Small intestine (tissue), 16 donors: ENCODE data around the gene BRS3. TPM values are rescaled to one million over a fixed set of nuclear protein-coding genes. Genes with fewer than 3 reads are reported as not detected.
A peak's percentile ranks its signal among the peaks of the same experiment; 100 is the strongest.
"Not testable (repeated sequence)": the region's sequence is repeated elsewhere in the genome, so short reads cannot be mapped to it uniquely, and the experiment has no call there.

ENCODE experiments used
- DNase-seq, 2 donors: peaks; one replicate each; pipeline versions ENCODE4 v3.0.0 to v3.0.0-alpha.2; 2013
- FAIRE-seq: peaks from 2 replicates; lab custom pipeline; 2012; peaks lifted over from hg19 to GRCh38; lab: Jason Lieb, UNC
- H3K27ac ChIP-seq, 3 donors: one replicate each; pipeline ENCODE4 v1.5.1; 2013; ENCODE audit warnings: low read length in 2 of 3, mild to moderate bottlenecking in 2 of 3, control low read depth in 1 of 3, inconsistent platforms in 1 of 3, low read depth in 1 of 3, moderate library complexity in 1 of 3
- H3K27me3 ChIP-seq, 3 donors: one replicate each; pipeline ENCODE4 v1.6.1; 2013; ENCODE audit warnings: low read length in 3 of 3, inconsistent platforms in 1 of 3; ENCODE audit not compliant: control insufficient read depth in 3 of 3, insufficient read depth in 3 of 3
- H3K36me3 ChIP-seq, 3 donors: one replicate each; pipeline ENCODE4 v1.6.1; 2013; ENCODE audit warnings: low read length in 3 of 3, inconsistent platforms in 1 of 3, low read depth in 1 of 3, mild to moderate bottlenecking in 1 of 3, moderate library complexity in 1 of 3; ENCODE audit not compliant: control insufficient read depth in 3 of 3, insufficient read depth in 2 of 3
- H3K4me1 ChIP-seq, 3 donors: one replicate each; pipeline ENCODE4 v1.6.1; 2013; ENCODE audit warnings: low read length in 2 of 3, inconsistent platforms in 1 of 3, low read depth in 1 of 3, mild to moderate bottlenecking in 1 of 3, moderate library complexity in 1 of 3; ENCODE audit not compliant: control insufficient read depth in 3 of 3, insufficient read depth in 2 of 3
- H3K4me3 ChIP-seq, 3 donors: one replicate each; pipeline ENCODE4 v1.5.1; 2013; ENCODE audit warnings: low read length in 3 of 3, control low read depth in 1 of 3, inconsistent platforms in 1 of 3, low read depth in 1 of 3, mild to moderate bottlenecking in 1 of 3, moderate library complexity in 1 of 3
- H3K9me3 ChIP-seq, 2 donors: one replicate each; pipeline ENCODE4 v1.6.1; 2013; ENCODE audit warnings: low read depth in 1 of 2, low read length in 1 of 2; ENCODE audit not compliant: control insufficient read depth in 2 of 2, insufficient read depth in 1 of 2
- WGBS, 3 donors: extraction: QIAGEN DNeasy Blood & Tissue Kit; methylation state at CpG; one replicate each; pipeline ENCODE4 v1.1.7; 2013; 5-methylcytosine and 5-hydroxymethylcytosine counted together
- long read RNA-seq, 10 donors: transcript quantifications; one replicate each; lab custom pipeline, GENCODE V29; 2026
- polyA plus RNA-seq, 4 donors: library from polyadenylated mRNA; stranded (reverse) in 3 of 4; unstranded in 1 of 4; fragments of 200-250 nt in 3 of 4; fragments of 120-200 nt in 1 of 4; gene quantifications; one replicate each; pipeline versions ENCODE4 v1.2.1 to v1.2.3, GENCODE V29; 2013
- donor health status: healthy with polysubstance abuse.
- donor health status: control.
- donor health status: control.
- donor health status: Bipolar disorder and iron deficiency.
- donor health status: healthy.

The BRS3 gene
- not detected for polyA plus RNA-seq
- long read RNA-seq, donor 1: 0 reads
- long read RNA-seq, donor 2: 0 reads
- long read RNA-seq, donor 3: 0 reads
- long read RNA-seq, donor 4: 0 reads
- long read RNA-seq, donor 5: 0 reads
- long read RNA-seq, donor 6: 0 reads
- long read RNA-seq, donor 7: 0 reads
- long read RNA-seq, donor 8: 0 reads
- long read RNA-seq, donor 9: 0 reads
- long read RNA-seq, donor 10: 0 reads

GRCh38 chrX:136487647-136488046 lies at the start of gene BRS3:
Gene BRS3 (plus strand): TSS chrX:136487947. CDS start chrX:136488115, 168 bp downstream.
- H3K36me3 ChIP-seq: no peaks in the 10 kb centered on the region
- H3K27ac ChIP-seq: no peak within 1 kb of the TSS
- DNase-seq: no peak
- no peak within 1 kb of the TSS for H3K4me3 ChIP-seq
- FAIRE-seq: no peak
- H3K27me3 ChIP-seq: peaks cover 0 to 1% (median 0%) of the 10 kb centered on the region in 3 donors
- H3K9me3 ChIP-seq: no peaks in the 10 kb centered on the region
- H3K4me1 ChIP-seq: no peaks in the 10 kb centered on the region
- 44 to 77% (median 54%) methylated on average over 4 of the region's 4 CpGs for WGBS, 3 donors

- DNase-seq (no peak), FAIRE-seq (no peak)
- H3K9me3 ChIP-seq: no peaks in the 10 kb centered on the region
- H3K36me3 ChIP-seq: no peaks in the 10 kb centered on the region
- H3K27me3 ChIP-seq: no peaks in the 10 kb centered on the region
- no peak overlapping the region for H3K4me3 ChIP-seq
- no peak overlapping the region for H3K27ac ChIP-seq
- 10 to 61% (median 58%) methylated on average over 3 of the region's 3 CpGs for WGBS, 3 donors
- H3K4me1 ChIP-seq: no peaks in the 10 kb centered on the region
Observed at GRCh38 chrX:136438192-136438591, 49.6 kb upstream of the BRS3 start.

DNA sequence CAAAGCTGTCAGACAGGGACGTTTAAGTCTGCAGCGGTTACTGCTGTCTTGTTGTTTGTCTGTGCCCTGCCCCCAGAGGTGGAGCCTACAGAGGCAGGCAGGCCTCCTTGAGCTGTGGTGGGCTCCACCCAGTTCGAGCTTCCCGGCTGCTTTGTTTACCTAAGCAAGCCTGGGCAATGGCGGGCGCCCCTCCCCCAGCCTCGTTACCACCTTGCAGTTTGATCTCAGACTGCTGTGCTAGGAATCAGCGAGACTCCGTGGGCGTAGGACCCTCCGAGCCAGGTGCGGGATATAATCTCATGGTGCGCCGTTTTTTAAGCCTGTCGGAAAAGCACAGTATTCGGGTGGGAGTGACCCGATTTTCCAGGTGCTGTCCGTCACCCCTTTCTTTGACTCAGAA lies 42.1 kb upstream of the BRS3 start:
- H3K4me1 ChIP-seq, H3K36me3 ChIP-seq, DNase-seq, H3K27ac ChIP-seq, H3K27me3 ChIP-seq, H3K9me3 ChIP-seq, H3K4me3 ChIP-seq, FAIRE-seq: not testable (repeated sequence)
- WGBS, 3 donors: 82 to 90% (median 85%) methylated on average over 7 to 16 of the region's 18 CpGs

DNA sequence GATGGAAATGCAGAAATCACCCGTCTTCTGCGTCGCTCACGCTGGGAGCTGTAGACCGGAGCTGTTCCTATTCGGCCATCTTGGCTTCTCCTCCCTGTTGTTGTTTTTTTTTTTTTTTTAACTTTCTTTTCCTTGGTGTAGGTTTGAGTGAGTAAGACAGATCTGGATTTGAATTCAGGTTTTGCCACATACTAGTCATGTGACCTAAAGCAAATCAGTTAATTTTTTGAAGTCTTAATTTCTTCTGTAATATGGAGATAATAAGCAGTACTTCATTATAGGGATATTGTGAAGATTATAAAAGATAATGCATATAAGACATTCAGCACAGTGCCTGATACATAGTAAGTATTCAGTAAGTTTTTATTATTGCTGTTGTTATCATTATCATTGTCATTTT lies 41.5 kb upstream of the BRS3 start:
- FAIRE-seq: no peak
- no peaks in the 10 kb centered on the region for H3K9me3 ChIP-seq

GRCh38 chrX:136447308-136447707 lies 40.4 kb upstream of the BRS3 start:
- no peak overlapping the region for H3K27ac ChIP-seq
- H3K4me1 ChIP-seq: no peaks in the 10 kb centered on the region
- no peaks in the 10 kb centered on the region for H3K36me3 ChIP-seq
- DNase-seq (no peak), FAIRE-seq (no peak)
- no peaks in the 10 kb centered on the region for H3K27me3 ChIP-seq
- WGBS, 3 donors: 71 to 88% (median 86%) methylated on average over 2 of the region's 2 CpGs
- no peaks in the 10 kb centered on the region for H3K9me3 ChIP-seq
- no peak overlapping the region for H3K4me3 ChIP-seq

More for the DNA sequence above, 41.5 kb upstream of the BRS3 start:
- DNase-seq: no peak
- no peaks in the 10 kb centered on the region for H3K27me3 ChIP-seq
- no peaks in the 10 kb centered on the region for H3K36me3 ChIP-seq
- no peaks in the 10 kb centered on the region for H3K4me1 ChIP-seq
- WGBS, 3 donors: 92 to 96% (median 95%) methylated on average over 6 of the region's 6 CpGs
- H3K27ac ChIP-seq: no peak overlapping the region
- no peak overlapping the region for H3K4me3 ChIP-seq

DNA sequence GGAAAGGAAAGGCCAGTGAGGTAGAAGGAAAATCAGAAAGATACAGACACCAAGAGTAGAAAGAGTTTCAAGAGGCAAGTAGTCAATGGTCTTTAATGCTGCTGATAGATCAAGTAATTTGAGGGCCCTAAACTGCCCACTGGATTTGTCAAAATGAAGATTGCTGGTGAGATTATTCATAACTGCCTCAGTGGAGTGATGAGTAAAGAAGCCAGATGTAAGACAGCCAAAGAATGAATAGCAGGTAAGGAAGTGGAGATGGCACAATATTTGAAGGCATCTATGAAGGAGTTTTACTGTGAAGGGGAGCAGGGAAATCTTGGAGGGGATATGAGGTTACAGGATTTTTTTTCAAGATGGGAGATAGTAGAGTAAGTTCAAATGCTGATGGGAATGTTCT lies 39.8 kb upstream of the BRS3 start:
- FAIRE-seq: no peak
- Histone ChIP-seq H3K4me3 (no peak overlapping the region), H3K36me3 (no peaks in the 10 kb centered on the region), H3K27ac (no peak overlapping the region), H3K27me3 (no peaks in the 10 kb centered on the region), H3K4me1 (no peaks in the 10 kb centered on the region), H3K9me3 (no peaks in the 10 kb centered on the region)
- no peak for DNase-seq

DNA sequence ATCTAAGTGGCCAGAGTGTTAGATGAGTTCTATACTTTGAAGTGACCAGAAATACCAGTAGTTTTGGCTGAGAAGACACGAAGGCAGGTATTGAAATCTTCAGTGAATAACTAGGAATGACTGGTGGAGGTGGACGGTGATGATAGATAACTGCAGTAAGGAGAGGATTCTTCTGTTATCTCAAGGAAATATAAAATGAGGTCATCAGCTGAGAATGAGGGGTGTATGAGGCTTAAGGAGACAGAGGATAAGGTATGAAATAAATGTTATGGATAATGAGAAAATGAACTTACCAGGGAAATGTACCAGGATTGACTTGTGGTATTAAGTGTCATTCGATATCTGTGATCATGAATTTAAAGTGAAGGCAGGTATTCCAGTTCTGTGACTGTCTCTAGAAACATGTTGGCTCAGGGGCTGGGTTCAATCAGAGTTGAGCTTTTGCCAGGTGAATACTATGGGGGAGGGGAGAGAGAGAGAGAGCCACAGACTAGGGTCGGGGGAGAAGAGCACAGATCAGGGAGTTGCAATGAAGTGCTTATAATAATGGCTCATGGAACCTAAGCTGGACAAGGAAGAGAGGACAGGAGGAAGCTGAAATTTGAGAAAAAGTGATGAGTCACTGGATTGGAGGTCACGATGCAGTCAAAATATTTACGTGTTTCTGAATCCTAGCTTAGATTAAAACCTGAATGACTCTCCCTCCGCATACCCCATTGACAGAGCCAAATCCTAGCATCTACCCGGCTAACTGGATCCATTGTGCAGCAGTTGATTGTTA lies 37.5 kb upstream of the BRS3 start:
- Histone ChIP-seq H3K36me3 (no peaks in the 10 kb centered on the region), H3K9me3 (no peaks in the 10 kb centered on the region), H3K4me3 (no peak overlapping the region), H3K4me1 (no peaks in the 10 kb centered on the region), H3K27me3 (no peaks in the 10 kb centered on the region), H3K27ac (no peak overlapping the region)
- no peak for FAIRE-seq
- WGBS, 3 donors: 49 to 57% (median 57%) methylated on average over 8 of the region's 8 CpGs
- DNase-seq: no peak

DNA sequence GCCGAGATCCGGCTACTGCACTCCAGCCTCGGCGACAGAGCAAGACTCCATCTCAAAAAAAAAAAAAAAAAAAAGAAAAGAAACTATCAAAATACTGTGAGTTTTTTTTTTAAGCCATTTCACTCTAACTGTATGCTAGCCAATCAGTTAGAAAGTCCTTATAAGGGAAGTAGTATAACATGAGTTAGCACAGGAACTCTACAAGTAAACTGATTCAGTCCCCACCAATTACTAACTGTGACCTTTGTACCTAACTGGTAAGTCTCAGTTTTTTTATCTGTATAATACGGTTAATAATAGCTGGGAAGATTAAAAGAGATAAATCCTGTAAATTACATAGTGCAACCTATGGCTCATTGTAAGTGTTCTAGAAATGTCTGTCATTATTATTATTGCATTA lies 35.1 kb upstream of the BRS3 start:
- 72 to 84% (median 73%) methylated on average over 5 of the region's 5 CpGs for WGBS, 3 donors
- H3K9me3 ChIP-seq: no peaks in the 10 kb centered on the region
- DNase-seq: peak in 1 of 2 donors; percentile 33
- no peak for FAIRE-seq
- H3K4me3 ChIP-seq: no peak overlapping the region
- H3K27me3 ChIP-seq: no peaks in the 10 kb centered on the region
- H3K4me1 ChIP-seq: no peaks in the 10 kb centered on the region
- H3K27ac ChIP-seq: no peak overlapping the region
- no peaks in the 10 kb centered on the region for H3K36me3 ChIP-seq
